IMR-90 (cell line): Measurements from ENCODE around the gene HPN. TPM values are rescaled to one million over a fixed set of nuclear protein-coding genes. Genes with fewer than 3 reads are reported as not detected.
A peak's percentile ranks its signal among the peaks of the same experiment; 100 is the strongest.

Experiments used
- ATAC-seq: fragments of 200-7000 bp; cut with Tn5 transposase; 2 replicates; pipeline ENCODE4 v1.9.1; 2020; ENCODE audit warnings: low read depth, mild to moderate bottlenecking, moderate library complexity
- BruUV-seq: library from RNA; stranded (reverse); fragments of 400-500 nt; replicated peaks from 2 replicates; lab custom pipeline; 2021; lab: Mats Ljungman, UMichigan
- CTCF ChIA-PET: fragments of 300-600 bp; formaldehyde crosslinking; extraction: SDS; loops from one replicate; lab custom pipeline; 2021; ENCODE audit warnings: antibody characterized with exemption; lab: Yijun Ruan, JAX
- POLR2A ChIA-PET: fragments of 300-600 bp; sonication (Branson Sonifier 250); formaldehyde crosslinking; loops from one replicate; lab custom pipeline; 2022; ENCODE audit warnings: antibody characterized with exemption; ENCODE audit not compliant: unreplicated experiment; lab: Charles Lee
- DNase-seq: peaks from one replicate; pipeline ENCODE4 v3.0.0; 2013
- H2AFZ ChIP-seq: replicated peaks from 2 replicates; pipeline ENCODE3; 2013; ENCODE audit warnings: low read length, mild to moderate bottlenecking; ENCODE audit not compliant: poor library complexity
- H2AK5ac ChIP-seq: 2 replicates; pipeline ENCODE4 v1.6.1; 2013; ENCODE audit warnings: low read depth, low read length, inconsistent platforms
- H2AK9ac ChIP-seq: replicated peaks from 2 replicates; pipeline ENCODE3; 2013; ENCODE audit warnings: mild to moderate bottlenecking, low read depth, low read length, moderate library complexity; ENCODE audit not compliant: poor library complexity
- H2BK120ac ChIP-seq: 2 replicates; pipeline ENCODE4 v1.6.1; 2013; ENCODE audit warnings: low read depth, low read length, inconsistent platforms
- H2BK15ac ChIP-seq: 3 replicates; pipeline ENCODE4 v1.6.1; 2013; ENCODE audit warnings: low read depth, low read length, inconsistent platforms
- H2BK20ac ChIP-seq: 2 replicates; pipeline ENCODE4 v1.6.1; 2013; ENCODE audit warnings: low read depth, mild to moderate bottlenecking, inconsistent platforms, low read length, moderate library complexity
- H2BK5ac ChIP-seq: 2 replicates; pipeline ENCODE4 v1.6.1; 2013; ENCODE audit warnings: mild to moderate bottlenecking, low read depth, low read length, inconsistent platforms; ENCODE audit not compliant: poor library complexity, severe bottlenecking
- H3K14ac ChIP-seq: replicated peaks from 2 replicates; pipeline ENCODE4 v1.6.1; 2013; ENCODE audit warnings: low read depth, low read length, inconsistent platforms
- H3K18ac ChIP-seq: 2 replicates; pipeline ENCODE4 v1.6.1; 2013; ENCODE audit warnings: low read depth, low read length, control low read depth
- H3K23ac ChIP-seq: 2 replicates; pipeline ENCODE4 v1.6.1; 2013; ENCODE audit warnings: low read depth, low read length, inconsistent platforms
- H3K27ac ChIP-seq: 2 replicates; pipeline ENCODE4 v1.5.1; 2013; ENCODE audit warnings: mild to moderate bottlenecking, control low read depth, low read length; ENCODE audit not compliant: insufficient read depth
- H3K27me3 ChIP-seq: 2 replicates; pipeline ENCODE4 v1.6.1; 2013; ENCODE audit warnings: low read length; ENCODE audit not compliant: control insufficient read depth, insufficient read depth
- H3K36me3 ChIP-seq: 2 replicates; pipeline ENCODE4 v1.6.1; 2013; ENCODE audit warnings: low read length, mixed read lengths; ENCODE audit not compliant: control insufficient read depth, insufficient read depth
- H3K4ac ChIP-seq: 2 replicates; pipeline ENCODE4 v1.6.1; 2013; ENCODE audit warnings: low read depth, low read length, inconsistent platforms
- H3K4me1 ChIP-seq: 2 replicates; pipeline ENCODE4 v1.6.1; 2013; ENCODE audit warnings: low read length, mixed read lengths; ENCODE audit not compliant: control insufficient read depth, insufficient read depth
- H3K4me2 ChIP-seq: 2 replicates; pipeline ENCODE4 v1.6.1; 2013; ENCODE audit warnings: low read depth, mild to moderate bottlenecking, control low read depth, low read length, moderate library complexity
- H3K4me3 ChIP-seq: 2 replicates; pipeline ENCODE4 v1.5.1; 2013; ENCODE audit warnings: low read depth, mild to moderate bottlenecking, control low read depth, low read length, moderate library complexity; ENCODE audit not compliant: insufficient read depth
- H3K56ac ChIP-seq: 2 replicates; pipeline ENCODE4 v1.6.1; 2013; ENCODE audit warnings: low read length, inconsistent platforms; ENCODE audit not compliant: insufficient read depth; ENCODE audit errors: extremely low read depth
- H3K79me1 ChIP-seq, 2 experiments: 2 replicates each; pipeline ENCODE4 v1.6.1; 2013; ENCODE audit warnings: low read length in 2 of 2, inconsistent platforms in 1 of 2, low read depth in 1 of 2
- H3K9ac ChIP-seq: 2 replicates; pipeline ENCODE4 v1.6.1; 2013; ENCODE audit warnings: low read depth, low read length, control low read depth
- H3K9me1 ChIP-seq: 2 replicates; pipeline ENCODE4 v1.6.1; 2013; ENCODE audit warnings: low read length, inconsistent platforms; ENCODE audit not compliant: insufficient read depth
- H3K9me3 ChIP-seq: 2 replicates; pipeline ENCODE4 v1.6.1; 2013; ENCODE audit warnings: low read length; ENCODE audit not compliant: control insufficient read depth, insufficient read depth
- H4K20me1 ChIP-seq: 2 replicates; pipeline ENCODE4 v1.6.1; 2013; ENCODE audit warnings: low read length, inconsistent platforms; ENCODE audit not compliant: insufficient read depth
- H4K5ac ChIP-seq: 2 replicates; pipeline ENCODE4 v1.6.1; 2013; ENCODE audit warnings: mild to moderate bottlenecking, low read depth, low read length, control low read depth
- H4K8ac ChIP-seq, 2 experiments: 2 replicates each; pipeline ENCODE4 v1.6.1; 2013; ENCODE audit warnings: low read depth in 2 of 2, low read length in 2 of 2, control low read depth in 1 of 2, inconsistent platforms in 1 of 2
- H4K91ac ChIP-seq: 2 replicates; pipeline ENCODE4 v1.6.1; 2013; ENCODE audit warnings: low read depth, low read length, inconsistent platforms; ENCODE audit not compliant: insufficient read depth
- CTCF ChIP-seq: conservative IDR thresholded peaks from 2 replicates; pipeline ENCODE4 v1.5.1; 2012; ENCODE audit warnings: mild to moderate bottlenecking, low read depth, low read length, improper control_type of control experiment
- MAFK ChIP-seq: IDR thresholded peaks from 2 replicates; pipeline ENCODE4 v1.6.1; 2012; ENCODE audit warnings: low read depth, low read length, improper control_type of control experiment
- MAZ ChIP-seq: IDR thresholded peaks from 2 replicates; pipeline ENCODE4 v1.6.1; 2012; ENCODE audit warnings: low read depth, mild to moderate bottlenecking, low read length, improper control_type of control experiment, moderate library complexity, borderline replicate concordance
- RAD21 ChIP-seq: IDR thresholded peaks from 2 replicates; pipeline ENCODE4 v1.6.1; 2012; ENCODE audit warnings: low read length, improper control_type of control experiment
- SMC3 ChIP-seq: fragments of 150-350 bp; IDR thresholded peaks from 2 replicates; pipeline ENCODE4 v1.6.1; 2016; ENCODE audit warnings: low read depth, mild to moderate bottlenecking, antibody characterized with exemption, low read length, moderate library complexity
- WGBS, 2 experiments: methylation state at CpG; one replicate each; pipeline versions ENCODE4 v1.1.5 to v1.1.7; 2013; ENCODE audit warnings: missing lambda C conversion rate in 2 of 2; ENCODE audit not compliant: insufficient read length in 1 of 2; ENCODE audit errors: extremely low coverage in 2 of 2; 5-methylcytosine and 5-hydroxymethylcytosine counted together
- dilution Hi-C: fragments of 300-500 bp; cut with HindIII; formaldehyde crosslinking; loops from one replicate; pipeline ENCODE4 v1.14.3; 2018; ENCODE audit warnings: low sequenced_read_pairs; ENCODE audit not compliant: unreplicated experiment
- in situ Hi-C: fragments of 300-500 bp; cut with MboI; formaldehyde crosslinking; loops from 3 replicates; pipeline ENCODE4 v1.14.3; 2019; ENCODE audit warnings: low sequenced_read_pairs, inconsistent platforms, mixed read lengths
- intact Hi-C: fragments of 100-400 bp; cut with micrococcal nuclease; formaldehyde crosslinking; loops from 2 replicates; pipeline ENCODE4 v1.10.0; 2022
- polyA plus RNA-seq, 3 experiments: library from polyadenylated mRNA; depleted of rRNA; stranded (reverse); fragments of >200 nt; gene quantifications; 2 replicates each; pipeline ENCODE4 v1.2.3, GENCODE V29; 2012; ENCODE audit warnings: low replicate concordance in 1 of 3
- total RNA-seq: library from RNA; depleted of rRNA; stranded (reverse); fragments of >200 nt; gene quantifications from 2 replicates; pipeline ENCODE4 v1.2.3, GENCODE V29; 2012

Gene HPN
- total and polyA plus RNA-seq, 2 of the 4 experiments (the other 2 are of a cell fraction) = not detected

DNA sequence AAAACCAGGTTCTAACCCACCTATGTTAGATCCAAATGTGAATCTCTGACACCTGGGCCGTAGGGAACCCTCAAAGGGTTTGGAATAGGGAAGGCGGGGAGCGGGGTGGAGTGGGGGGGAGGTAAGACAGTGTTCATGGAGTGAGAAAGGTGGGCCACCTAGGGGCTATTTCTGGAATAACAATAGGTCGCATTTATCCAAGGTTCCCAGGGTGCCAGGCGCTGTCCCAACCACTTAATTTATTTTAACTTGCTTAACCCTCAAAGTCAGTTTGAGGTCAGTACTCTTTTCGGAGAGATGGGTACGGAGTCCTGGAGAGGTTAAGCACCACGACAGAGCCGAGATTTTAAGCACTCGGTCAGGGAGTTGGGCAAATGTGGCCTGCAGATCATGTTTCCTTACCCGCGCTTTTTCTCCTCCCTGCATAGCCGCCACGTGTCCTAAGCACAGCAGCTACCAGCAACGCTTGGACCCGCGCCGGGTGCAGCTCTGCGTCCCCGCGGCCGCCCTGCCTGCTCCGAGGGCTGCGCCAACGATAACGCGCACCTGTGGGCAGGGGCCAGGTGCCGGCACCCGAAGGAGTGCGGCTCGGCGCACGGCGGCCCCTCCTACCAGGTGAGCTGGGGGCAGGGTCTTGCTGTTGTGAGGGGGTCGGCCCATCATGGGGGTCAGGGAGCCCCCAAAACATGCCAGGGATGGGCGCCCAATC is 49.1 kb downstream of the HPN start:
- ChIA-PET POLR2A (no interaction called here), CTCF (interaction anchor here (0.7 to 1.5 kb wide), 5 partner anchors 10 to 47 kb away, joined by 3 to 8 read pairs (median 3); no protein-coding TSS in a partner anchor)
- in situ Hi-C loops = no loop called here

More for the DNA sequence above, 49.1 kb downstream of the HPN start:
- Histone ChIP-seq H2AK9ac (peak overlapping the region; percentile 39), H2BK120ac (no peak overlapping the region), H3K9me1 (peaks cover 7% of the 10 kb centered on the region), H3K27me3 (peaks cover 3% of the 10 kb centered on the region; the same call in 1 of the 2 replicates), H4K91ac (no peak overlapping the region), H3K9me3 (no peaks in the 10 kb centered on the region), H3K23ac (no peak overlapping the region), H4K8ac (no peak overlapping the region; a peak in 1 of 4 replicates), H2BK20ac (0 out of 2 replicates have a peak overlapping the region, but pooled peaks have one; percentile 74), H3K36me3 (no peaks in the 10 kb centered on the region), H3K4me1 (peaks cover 3% of the 10 kb centered on the region), H3K4ac (no peak overlapping the region), H3K27ac (no peak overlapping the region), H3K9ac (peak overlapping the region; percentile 12; the same call in 1 of the 2 replicates), H3K4me2 (peak overlapping the region; percentile 72; the same call in 1 of the 2 replicates), H3K14ac (no peak overlapping the region), H3K79me1 (no peaks in the 10 kb centered on the region), H3K18ac (no peak overlapping the region), H2BK5ac (no peak overlapping the region), H4K20me1 (no peaks in the 10 kb centered on the region), H3K4me3 (no peak overlapping the region), H4K5ac (no peak overlapping the region), H3K56ac (no peak overlapping the region), H2AK5ac (no peak overlapping the region), H2BK15ac (no peak overlapping the region), H2AFZ (peak overlapping the region; percentile 86)
- WGBS, 2 experiments = no CpG with 5 or more reads among the region's 36 CpGs
- intact Hi-C loops (loop anchor here (1.0 kb wide), 3 partner anchors 23 to 117 kb away; no protein-coding TSS in a partner anchor), dilution Hi-C loops (no loop called here)
- peak; percentile 53 for DNase-seq
- peak; percentile 41; the same call in 1 of the 2 replicates for TF ChIP-seq SMC3
- no peak for TF ChIP-seq MAFK
- TF ChIP-seq CTCF = peak; percentile 66
- peak; percentile 30; the same call in 1 of the 2 replicates for TF ChIP-seq MAZ
- peak; percentile 64 for TF ChIP-seq RAD21
- no TSS peak for BruUV-seq
- peak; percentile 79 for ATAC-seq
